RPMI7951 (cell line): ENCODE results near the gene MORC2. TPM values are rescaled to one million over a fixed set of nuclear protein-coding genes. Genes with fewer than 3 reads are reported as not detected.

Source experiments
- DNase-seq: peaks from one replicate; pipeline ENCODE4 v3.0.0-alpha.2; 2012; ENCODE audit warnings: low read depth
- total RNA-seq: library from RNA; depleted of rRNA; stranded (reverse); fragments of >200 nt; shearing (Covaris generic); gene quantifications from 2 replicates; pipeline ENCODE4 v1.2.3, GENCODE V29; 2014

The MORC2 gene
- total RNA-seq, 1 experiment from 2014 or later = 8.8 TPM

DNA sequence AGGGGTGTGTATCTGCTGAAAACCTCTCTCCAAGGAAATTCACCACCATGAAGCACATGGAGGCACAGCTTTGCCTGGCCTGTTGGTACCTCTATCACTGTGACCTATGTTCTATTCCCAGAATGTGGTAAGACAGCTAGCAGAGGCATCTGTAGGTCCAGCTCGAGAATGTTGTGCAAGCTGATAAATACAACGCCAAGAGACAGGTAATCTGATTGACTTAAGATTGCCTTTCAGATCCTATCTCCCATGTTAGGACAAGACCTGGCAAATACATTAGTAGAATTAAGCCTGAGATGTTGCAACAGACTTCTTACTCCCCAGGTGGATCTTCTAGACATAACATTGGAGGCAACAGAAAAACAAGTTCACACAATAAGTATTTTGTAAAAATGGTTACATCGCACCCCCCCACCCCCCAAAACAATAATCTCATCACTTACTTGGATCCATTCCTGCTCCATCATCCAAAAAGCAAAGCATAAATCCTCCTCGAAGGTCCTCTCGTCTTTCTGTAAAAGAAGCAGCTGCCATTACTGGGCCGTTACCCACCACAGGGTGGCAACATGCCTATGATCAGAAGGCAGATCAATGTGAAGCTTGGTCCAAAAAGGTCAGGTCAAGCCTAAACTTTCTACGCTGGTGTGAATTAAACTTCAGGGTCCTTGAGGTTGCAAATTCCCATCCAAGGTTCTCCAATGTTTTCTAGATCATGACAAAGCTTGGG is 18.5 kb downstream of the MORC2 start:
- DNase-seq = no peak

DNA sequence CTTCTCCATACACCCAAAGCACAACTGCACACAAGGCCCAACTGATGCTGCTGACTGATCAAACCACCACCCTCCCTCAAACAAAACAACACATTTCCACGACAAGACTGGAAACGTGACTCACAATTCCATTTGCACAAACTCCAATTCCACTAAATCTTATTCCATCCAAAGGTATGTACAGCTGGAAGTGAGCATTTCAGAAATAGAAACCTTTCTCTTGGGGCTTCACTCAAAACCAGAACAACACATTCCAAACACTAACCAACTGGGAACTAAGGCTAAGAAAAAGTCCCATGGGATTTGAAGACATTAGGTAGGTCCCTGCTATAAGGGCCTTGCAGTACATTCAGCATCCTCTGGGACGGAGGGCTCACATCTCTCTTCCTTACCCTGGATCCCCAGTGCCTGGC is 19.6 kb downstream of the MORC2 start:
- DNase-seq = no peak

DNA sequence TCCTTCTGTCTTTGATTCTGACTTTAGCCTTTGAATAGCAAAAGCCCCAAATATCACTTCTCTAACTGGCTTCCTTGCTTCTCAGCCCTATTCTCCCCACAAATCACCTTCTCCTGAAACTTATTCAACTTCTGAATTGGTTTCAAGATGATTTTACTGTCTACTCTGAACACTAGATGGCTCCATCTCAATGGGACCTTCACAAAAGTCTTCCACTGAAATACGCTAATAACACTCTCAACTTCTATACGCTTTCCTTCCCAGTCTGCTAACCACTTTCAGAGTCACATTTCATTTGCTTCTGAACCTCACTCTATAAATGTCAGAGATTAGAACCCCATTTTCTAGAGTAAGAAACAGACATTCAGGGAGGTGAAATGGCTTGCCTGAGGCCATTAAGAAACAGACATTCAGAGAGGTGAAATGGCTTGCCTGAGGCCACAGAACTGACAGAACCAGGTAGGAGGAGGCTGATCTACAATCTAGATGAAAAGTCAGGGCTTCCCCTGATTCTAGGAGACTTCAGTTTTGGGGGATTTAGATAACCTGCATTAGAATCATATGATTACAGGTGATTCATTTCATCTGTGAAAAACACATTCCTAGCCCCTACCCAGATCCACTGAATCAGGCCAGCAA is 20.6 kb downstream of the MORC2 start:
- peak; percentile 42 for DNase-seq

DNA sequence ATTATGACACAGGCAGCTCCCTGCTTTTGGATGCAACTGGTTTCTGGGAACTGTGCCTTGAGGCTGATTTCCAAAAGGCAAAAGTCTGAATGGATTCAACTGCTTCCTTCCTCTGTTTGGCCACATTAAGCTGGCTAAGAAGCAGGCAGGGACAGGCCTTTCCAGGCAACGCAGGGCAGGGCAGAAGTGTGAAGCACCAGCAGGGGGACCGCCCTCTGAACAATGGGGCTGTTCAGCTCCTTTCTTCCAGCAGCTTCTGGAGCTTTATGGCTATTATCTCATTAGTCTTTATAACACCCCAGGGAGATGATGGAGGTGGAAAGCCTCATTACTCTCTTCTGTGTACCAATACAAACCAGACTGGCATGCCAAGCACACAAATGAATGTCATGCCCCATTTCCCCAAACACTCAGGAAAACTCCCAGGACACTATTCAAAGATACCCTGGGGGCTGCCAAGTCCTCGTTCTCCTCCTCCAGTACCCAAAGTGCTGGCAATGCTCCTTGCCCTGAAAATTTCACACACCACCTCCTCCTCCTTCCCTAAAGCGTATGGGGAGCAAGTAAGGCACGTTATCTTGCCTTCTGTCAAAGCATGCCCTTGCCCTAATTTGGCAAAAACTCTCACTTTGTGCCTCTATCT is 21.3 kb downstream of the MORC2 start:
- peak; percentile 3 for DNase-seq

DNA sequence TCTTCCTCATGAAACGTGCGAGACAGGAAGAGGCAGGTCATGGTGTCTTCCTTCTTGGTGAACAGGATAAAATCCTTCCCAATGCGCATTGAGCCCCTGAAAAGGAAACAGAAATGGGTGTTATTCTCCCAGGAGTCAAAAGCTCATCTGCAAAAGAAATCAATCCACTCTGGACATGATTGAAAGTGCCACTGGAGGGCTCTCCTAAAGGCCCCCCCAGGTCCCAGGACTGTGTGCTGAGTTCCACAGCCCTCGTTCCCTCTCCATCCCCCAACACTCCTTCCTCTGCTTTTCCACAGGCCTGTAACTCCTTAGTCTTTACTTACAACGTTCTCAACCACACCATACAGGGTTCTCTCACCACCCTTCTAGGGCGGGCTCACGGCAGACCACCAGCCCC is 22.2 kb downstream of the MORC2 start:
- DNase-seq = no peak

DNA sequence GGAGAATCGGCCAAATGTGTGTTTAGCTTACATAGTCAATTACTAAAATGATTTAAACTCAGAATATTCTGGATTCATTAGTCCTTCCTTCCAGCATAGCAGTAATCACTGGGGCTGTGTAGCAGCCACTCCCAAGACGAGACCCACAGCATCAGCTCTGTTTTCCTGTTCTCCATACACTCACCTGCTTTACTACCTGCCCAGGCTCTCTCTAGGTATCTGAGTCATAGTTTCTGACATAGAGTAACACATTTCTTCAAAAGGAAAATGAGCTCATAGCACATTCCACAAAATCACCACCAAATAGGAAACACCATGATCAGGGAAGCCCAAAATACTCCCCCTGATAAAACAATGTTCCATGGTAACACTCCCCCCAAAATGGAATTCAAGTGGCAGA is 22.9 kb downstream of the MORC2 start:
- DNase-seq = no peak

DNA sequence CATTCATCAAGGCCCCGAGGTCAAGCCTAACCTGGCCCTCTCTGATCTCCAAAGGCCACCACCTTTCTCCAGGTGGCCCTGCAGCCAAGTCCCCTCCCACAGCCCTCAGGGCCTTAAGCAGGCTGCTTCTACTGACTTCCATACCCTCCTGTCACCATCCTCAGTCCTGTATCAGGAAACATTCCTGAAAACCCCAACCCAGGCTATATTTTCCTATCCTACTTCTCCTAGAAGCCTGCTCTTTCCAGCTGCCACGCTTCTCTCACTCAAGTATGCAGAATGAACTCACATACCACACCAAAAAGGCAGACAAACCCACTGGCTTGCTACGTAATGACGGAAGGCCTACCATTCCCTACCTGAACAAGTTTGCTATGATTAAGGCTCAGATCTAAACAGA is 23.6 kb downstream of the MORC2 start:
- DNase-seq = no peak

DNA sequence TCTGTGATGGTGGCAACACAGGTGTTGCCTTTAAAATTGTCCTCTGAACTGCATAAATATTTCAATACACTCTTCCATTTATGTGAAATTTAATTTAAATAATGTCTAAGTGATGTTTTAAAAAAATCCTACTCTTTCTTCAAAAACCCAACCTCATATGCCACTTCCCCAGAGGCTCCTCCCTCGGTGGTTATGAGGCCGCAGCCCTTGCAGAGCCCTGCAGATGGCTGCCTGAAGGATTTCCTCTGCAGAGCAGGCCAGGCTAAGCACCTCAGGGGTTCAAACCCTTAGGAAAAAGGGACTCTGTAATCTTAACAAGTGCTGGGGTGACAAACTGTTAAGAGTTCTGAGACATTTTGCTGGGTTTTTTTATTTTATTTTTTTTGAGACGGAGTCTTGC is 25.2 kb downstream of the MORC2 start:
- no peak for DNase-seq

DNA sequence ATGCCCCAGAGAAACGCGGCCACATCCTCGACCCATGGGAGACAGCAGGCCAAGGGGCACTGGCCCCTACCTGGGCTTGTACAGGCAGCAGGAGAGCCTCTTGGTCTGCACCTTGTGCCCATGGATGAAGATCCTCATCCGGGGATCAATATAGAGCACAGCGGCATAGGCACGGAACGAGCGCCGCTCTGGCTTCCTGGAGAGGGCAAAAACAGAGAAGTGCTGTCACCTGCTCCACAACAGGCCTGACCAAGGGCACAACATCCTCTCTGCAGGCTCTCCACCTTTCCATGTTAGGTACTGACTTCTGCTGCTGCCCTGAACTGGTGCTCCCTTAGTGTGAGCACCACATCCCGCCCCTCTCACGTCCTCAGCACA is 27.2 kb downstream of the MORC2 start:
- DNase-seq = no peak

DNA sequence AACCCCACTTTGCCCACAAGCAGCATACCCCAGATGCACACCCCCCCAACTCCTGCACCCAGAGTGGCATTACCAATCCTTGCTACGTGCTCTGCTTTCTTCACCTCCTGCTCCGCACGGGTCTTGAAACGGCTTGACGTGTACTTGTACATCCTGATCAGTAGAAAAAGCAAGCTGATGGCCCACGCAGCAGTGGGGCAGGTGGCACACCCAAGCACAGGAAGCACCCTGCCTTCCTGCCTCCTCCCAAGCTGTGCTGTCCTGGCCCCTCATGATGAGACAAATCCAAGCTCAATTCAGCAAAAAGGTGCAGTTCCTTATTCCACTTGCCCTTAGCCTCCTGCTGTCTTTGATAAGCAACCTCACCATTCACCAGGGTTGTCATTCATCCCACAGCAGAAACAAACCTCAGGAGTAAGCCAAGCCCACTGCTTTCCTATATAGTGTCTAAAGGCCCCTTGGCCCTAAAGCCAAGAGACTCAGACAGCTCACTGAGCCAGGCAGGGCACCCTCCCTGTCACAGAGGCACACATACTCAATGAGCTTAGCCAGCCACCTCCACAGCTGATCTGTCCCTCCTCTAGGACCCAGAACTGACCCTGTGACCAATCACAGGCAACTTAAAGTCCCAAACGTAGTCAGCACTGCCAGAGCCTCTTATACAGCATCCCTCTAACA is 27.8 kb downstream of the MORC2 start:
- no peak for DNase-seq

DNA sequence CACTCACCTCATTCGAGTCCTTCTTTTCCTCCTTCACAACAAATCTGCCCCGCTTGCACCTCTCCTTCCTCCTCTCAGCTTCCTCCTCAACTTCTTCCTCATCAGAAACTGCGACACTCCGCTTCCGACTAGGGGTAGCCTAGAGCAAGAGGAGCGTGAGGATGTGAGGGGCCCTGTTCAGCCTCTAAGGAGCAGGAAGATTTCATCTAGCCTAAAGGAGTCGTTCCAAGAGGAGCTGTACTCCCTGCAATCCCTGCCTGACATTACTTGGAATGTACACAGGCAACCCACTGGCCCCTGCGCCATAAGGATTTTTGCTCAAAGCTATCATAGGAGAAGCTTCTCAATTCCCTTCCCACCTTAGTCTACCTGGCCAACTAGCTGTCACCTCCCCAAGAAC is 34.5 kb downstream of the MORC2 start:
- DNase-seq = no peak

DNA sequence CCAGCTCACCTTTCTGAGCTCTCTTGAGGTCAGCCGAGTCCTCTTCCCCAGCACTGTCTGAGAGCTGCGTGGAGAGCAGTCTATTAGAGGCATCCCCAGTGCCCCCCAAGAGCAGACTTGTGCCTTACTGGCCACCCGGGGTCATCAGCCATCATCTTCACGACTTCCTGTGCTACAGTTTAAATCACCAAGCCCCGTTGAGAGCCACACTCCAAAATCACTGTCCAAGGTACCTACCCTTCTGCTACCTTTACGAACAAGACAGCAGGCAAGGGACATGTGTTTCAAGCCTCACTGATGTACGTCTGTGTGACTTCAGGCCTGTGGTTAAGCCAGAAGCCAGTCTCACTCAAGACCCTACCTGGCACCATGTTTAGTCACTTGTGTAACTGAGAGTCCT is 35.1 kb downstream of the MORC2 start:
- DNase-seq = no peak

DNA sequence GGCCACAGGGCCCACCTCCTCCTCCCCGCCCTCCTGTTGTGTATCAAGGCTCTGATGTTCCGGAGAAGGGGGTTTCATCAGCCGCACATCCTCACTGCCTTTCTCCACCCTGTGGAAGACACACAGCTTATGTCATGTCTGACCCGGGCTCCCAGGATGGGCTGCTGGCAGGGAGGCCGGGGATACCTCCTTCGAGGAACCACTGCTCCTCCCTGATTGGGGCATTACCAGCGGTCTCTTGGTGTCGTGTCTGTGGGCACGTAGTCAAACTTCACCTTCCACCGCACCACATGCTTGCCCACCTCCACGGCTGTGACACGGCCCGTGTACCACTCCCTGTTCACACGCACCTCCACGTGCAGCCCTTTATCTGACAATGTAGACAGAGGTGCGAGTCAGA is 35.9 kb downstream of the MORC2 start:
- no peak for DNase-seq

DNA sequence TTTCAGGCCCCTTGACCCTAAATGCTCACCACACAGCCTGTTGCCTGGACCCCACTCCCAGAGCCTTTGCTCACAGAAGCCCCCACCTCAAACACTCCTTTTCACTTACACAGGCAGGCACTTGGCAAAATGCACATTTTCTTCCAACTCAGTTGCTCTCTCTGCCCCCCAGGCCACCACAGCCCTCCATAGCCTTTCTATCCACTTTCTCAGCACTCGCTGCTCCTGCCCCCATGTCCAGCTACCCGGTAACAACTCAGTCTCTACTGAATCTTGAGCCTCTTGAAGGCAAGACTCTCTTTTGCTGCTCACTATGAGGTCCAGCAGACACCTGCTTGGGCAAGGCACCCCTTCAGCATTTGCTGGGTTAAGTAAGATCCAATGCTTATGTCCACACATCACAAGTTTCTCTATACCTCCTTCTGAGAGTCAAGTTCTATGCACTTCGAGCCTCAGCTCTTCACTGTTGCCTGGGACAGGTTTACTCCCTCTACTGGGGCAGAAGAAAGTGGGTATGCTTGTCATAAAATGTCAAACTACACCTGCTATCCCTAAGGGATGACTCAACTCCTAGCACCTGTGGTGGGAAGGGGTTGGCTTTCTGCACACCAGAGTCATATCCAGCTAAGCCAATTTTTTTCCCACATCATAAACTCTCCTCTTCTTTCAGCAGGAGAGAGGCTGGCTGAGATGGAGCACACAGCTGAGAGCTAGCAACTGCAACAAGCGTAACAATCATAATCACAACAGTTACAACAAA is 36.9 kb downstream of the MORC2 start:
- DNase-seq = no peak

DNA sequence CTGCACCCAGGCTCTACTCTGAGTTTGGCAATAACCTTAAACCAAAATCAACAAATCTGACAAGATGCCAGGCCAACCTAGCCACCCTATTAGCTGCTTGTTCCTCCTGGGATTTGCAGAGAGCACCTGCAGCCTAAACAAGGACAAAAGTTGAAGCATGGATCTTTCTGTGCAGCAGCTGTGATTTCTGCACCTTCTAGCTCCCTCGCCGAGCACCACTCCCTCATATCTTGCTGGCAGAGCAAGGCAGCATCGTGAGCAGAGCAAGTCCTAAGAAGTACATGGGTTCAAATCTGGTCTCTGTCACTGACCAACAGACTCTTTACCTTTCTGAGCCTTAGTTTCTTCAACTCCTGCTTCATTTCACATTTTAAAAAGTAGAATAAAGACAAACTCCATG is 38.3 kb downstream of the MORC2 start:
- DNase-seq = no peak

DNA sequence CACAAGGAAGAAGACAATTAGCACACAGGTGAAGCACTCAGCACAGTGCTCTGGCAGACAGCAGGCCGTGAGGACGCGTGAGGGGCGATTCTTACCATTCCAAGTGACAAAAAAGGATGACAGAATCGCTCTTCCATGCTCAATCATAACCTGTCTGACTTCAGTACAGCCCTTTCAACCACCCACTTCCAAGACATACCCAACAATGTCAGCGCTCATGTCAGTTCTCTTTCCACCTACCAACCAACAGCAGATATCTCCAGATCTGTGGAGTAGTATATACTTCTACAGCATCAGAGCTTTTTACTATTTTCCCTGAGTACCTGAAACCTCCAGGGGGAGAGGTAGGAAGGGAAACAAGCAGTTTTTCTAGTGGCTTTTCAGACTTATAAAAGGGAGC is 40.2 kb downstream of the MORC2 start:
- no peak for DNase-seq

DNA sequence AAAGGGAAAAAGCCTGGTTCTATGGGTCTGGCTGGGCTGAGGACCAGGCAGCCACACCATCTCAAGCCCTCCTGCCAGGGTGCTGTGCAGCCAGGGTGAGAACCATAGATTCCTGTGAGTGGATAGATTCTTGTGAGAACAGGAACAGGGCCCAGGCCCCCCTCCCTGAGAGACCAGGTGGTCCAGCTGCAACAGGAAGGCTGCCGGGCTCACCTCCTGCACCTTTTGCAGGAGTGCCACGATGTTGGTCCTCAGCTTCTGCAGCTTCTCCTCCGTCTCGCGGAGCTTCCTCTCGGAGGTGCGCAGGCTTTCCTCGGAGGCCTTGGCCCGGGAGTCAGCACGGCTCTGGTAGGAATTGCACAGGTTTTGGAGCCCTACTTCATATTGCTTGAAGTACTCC is 40.8 kb downstream of the MORC2 start:
- DNase-seq = no peak

DNA sequence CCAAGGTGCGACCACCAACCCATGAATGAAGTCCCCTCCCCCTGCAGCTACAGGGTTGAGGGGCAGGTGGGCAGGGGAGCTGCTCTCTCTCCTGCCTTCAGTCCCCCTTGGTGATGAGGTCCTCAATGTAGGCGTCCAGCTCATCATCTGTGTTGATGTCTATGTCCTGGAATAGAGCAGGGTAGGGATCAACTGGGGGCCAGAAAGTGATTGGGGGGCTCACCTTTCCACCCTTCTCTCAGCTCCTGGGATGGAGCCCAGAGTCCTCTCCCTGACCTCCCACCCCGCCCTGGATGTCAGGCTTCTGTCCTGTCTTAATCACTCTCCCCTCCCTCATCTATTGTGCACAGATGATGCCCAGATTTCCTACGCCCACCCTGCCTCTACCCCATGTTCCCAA is 41.9 kb downstream of the MORC2 start:
- DNase-seq = no peak

DNA sequence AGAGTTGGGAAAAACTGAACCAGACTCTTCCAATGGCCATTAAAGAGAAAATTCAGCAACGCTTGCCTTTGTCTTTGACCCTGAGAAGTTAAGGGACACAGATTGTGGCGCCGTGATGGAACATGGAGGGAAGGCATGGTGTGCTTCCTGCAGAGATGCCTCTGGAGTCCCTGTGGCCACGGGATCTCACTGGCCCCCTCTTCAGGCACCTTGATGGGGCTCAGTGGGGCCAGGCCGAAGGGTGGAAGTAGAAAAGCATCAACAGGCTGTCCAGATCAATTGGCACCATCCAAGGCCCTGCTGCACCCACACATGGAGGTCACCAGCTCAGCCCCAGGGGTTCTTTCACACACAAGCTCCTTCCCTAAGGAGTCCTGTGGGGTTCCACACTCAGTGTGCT is 42.9 kb downstream of the MORC2 start:
- DNase-seq = no peak

DNA sequence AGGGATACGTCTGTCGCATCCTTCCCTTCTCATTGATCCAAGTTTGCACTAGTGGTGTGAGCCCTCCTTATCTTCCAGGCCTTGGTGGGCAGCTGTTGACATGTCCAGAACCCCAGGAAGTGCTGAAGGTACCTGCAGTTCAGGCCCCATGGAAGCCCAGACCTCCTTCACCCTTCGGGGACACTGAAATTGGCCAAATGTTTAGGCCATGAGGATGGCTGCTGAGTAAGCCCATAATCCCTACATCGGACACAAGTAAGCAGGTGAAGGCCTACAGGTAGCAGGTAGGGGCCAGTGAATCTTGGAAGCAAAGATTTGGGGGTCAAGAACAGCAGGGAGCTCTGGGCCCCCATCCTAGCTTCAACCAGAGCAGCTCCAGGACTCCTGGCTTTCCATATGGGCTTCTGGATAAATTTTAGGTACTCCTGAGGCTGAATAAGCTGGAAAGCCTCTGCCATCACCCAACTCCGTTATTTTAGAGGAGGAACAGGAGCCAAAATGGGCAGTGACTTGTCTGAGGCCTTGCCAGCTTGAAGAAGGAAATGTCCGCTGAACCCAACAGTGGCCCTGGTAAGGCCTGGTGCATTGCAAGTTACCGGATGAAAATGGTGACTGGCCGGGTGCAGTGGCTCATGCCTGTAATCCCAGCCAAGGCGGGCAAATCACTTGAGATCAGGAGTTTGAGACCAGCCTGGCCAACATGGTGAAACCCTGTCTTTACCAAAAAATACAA is 45.2 kb downstream of the MORC2 start:
- DNase-seq = no peak

DNA sequence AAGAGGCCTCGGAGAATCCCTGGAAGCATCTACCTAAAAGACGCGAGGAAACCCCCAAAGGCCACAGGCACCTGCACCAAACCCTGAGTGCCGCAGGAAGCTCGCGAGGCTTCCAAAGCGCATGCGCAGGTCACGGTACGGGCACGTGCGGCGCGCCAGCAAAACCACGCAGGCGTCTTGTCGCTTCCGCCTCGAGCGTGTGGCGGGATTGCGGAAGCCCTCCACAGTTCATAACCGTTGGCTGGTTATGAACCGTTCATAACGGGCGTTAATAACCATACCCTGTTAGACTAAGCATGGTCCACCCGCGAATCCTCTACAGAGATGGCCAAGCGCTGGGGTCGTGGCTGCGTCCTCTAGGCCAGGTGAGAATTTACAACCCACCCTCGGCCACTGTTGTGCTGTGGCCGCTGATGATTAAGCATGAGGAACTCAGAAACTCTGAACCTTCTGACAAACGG is 46.4 kb downstream of the MORC2 start:
- DNase-seq = peak; percentile 68
